Right renal pelvis (tissue), 4 donors: Measurements from ENCODE around the gene DNAJC15. TPM values are rescaled to one million over a fixed set of nuclear protein-coding genes. Genes with fewer than 3 reads are reported as not detected.

Experiments used
- DNase-seq, 4 donors: peaks; one replicate each; pipeline ENCODE4 v3.0.0-alpha.2; 2013; ENCODE audit warnings: low read depth in 4 of 4, low spot score in 3 of 4, missing footprints in 1 of 4
- polyA plus RNA-seq, 4 donors: library from polyadenylated mRNA; unstranded; fragments of 120-200 nt; gene quantifications; one replicate each; pipeline ENCODE4 v1.2.1, GENCODE V29; 2013; ENCODE audit not compliant: insufficient read length in 4 of 4

DNAJC15 gene
- polyA plus RNA-seq, 4 donors = 19.7 to 31.6 (median 30.1) TPM

DNA sequence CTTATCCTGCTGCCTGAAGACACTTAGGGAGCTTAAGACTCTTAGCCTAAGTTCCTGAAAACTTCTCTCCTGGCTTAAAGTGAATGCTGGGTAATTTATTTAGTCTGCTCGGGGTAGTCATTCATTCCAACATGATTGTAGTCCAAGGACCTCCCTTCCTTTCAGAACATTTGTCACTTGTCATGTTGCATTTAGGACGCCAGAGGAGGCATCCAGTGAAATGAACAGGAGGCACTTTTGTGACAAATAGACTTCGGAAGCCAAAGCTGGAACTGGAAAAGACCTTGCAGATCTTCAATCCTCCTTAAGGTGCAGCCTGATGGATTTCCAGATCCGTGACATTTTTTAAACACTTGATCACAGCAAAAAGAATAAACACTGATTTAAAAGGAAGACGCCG lies 95.1 kb downstream of the DNAJC15 start:
- no peak for DNase-seq

GRCh38 chr13:43119206-43119605 lies 95.8 kb downstream of the DNAJC15 start:
- no peak for DNase-seq

DNA sequence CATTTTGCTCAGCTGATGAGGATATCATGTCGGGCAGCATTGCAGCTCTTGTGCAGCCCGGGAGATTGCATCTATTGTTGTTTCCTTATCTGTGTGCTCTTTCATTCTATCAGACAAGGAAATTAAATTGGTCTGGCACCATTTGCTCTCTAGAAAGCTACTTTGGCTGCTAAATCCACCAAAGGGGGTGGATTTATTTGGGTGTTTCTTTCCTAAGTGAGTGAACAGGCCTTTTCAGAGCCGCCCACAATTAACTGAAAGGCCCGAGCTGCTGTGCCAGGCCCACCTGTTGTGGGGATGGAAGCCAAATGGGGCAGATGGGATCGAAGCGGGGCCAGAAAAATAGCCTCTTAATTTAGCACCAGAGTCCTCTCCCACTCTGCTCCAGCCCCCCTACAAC lies 99.4 kb downstream of the DNAJC15 start:
- no peak for DNase-seq

GRCh38 chr13:43123856-43124255 lies 100.5 kb downstream of the DNAJC15 start:
- DNase-seq = no peak

DNA sequence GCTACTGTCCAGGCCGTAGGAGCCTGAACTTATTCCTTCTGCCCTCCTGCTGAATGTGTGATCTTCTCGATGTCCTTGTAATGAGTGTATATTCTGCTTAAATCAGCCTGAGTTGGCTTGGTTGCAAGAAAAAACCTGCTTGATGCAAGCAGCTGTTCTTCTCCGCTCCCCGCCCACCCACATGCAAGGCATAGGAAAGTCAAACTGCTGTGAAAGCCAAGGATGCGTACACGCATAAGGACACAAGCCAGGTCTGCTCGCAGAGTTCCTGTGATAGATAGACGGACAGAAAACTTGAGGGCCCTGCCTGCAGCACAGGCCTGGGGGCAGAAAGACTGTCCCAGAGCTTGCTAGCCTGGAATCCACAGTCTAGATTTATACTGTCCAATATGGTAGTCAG lies 101.1 kb downstream of the DNAJC15 start:
- no peak for DNase-seq

DNA sequence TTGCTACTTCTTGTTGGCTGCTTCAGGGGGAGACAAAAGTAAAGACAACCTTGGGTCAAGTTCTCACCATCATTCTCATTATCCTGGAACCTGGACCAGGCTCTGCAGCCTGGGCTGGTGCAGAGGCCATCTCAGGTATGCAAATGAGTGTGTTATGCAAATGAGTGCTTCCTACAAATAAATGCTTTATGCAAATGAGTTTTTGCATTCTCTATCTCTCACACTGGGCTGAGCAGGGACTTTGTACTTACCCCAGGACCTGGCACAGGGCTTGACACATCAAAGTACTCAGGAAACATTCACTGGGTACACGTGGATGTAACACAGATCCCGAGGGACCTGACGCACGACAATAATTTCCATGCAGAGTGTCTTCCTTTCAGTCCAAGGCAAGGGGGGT lies 103.0 kb downstream of the DNAJC15 start:
- no peak for DNase-seq

DNA sequence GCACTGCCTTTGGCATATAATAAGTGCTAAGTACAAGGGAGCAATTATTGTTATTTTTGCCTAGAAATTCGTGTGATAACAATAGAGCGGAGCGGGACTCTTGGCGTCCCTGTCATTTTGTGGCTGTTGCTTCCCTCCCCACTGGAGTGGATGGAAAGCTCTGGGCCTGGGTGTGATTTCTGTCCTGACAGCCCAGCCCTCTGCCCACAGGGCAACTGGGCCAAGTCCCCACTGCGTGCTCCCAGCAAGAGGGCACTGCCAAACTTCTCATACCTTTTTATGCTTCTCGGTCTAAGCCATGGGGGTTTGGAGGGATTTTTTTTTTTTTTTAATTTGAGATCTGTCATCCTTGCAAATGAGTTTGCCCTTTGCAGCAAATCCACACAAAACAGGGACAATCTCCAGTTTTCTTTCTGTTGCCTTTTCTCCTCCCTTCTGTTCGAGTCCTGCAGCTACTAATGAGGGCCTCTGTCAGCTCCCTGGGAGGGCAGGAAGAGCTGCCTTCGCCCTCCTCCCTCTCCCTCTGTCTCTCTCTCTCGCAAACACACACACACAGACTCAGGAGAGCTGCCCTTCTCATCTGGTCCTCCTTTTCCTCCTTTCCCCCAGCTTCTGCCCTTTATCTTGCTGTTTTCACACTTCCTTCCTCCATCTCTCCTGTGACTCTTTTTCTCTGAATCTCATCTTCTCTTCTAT lies 103.9 kb downstream of the DNAJC15 start:
- no peak for DNase-seq

DNA sequence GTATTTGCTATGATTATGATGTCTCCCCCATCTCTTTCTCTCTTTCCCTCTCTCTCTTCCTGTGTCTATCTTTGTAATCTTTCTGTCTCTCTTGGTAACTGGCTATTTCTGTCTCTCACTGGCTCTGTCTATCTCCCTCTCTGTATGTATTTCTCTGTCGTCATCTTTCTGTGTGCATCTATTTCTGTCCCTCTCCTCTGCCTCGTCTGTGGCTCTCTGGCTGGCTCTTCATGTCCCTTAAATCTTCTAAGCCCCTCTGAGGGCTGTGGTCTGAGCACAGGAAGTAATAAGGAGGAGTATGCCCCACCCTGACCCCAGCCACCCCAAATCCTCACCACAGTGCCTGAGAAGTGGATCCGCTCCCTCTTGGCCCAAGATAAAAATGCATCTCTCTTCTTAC lies 104.4 kb downstream of the DNAJC15 start:
- DNase-seq = no peak

- no peak for DNase-seq
Observed at GRCh38 chr13:43128504-43128961, 105.1 kb downstream of the DNAJC15 start.

DNA sequence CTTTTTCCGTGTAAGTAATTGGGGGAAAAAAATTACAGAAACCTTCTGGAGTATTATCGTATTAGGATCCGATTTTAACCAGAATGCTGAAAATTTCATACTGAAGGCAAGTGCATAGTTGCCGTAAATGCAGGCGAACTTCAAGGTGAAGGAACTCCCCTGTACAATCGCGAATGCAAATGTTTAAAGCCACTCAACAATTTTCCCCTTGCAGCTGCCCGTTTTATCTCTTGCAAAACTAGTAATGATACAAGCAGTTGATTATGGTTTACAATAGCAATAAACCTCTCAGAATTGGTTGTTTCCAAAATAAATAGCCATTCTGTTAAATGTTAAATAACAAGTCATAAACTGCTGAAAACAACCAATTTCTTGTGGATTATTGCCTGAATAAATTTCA lies 105.7 kb downstream of the DNAJC15 start:
- DNase-seq = no peak

- no peak for DNase-seq
Observed at GRCh38 chr13:43129511-43130110, 106.2 kb downstream of the DNAJC15 start.

GRCh38 chr13:43132257-43132656 lies 108.9 kb downstream of the DNAJC15 start:
- no peak for DNase-seq

DNA sequence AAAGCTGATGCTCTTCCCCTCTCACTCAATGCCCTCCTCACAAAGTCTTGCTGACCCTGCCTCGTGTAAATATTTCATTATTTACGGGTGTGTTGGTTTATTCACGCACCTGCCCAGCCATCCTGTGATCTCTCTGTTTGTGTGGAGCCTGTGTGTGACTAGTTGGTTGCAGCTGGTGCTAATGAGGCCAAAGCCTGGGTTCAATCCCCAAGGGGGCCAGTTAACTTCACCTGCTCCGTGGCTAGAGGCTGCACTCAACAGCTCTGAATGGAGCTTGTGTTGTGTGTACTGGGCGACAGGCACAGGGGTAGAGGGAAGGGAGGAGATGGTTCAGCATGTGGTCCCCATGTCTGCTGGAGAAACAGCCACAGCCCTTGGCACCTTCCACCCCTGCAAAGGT lies 109.5 kb downstream of the DNAJC15 start:
- no peak for DNase-seq

GRCh38 chr13:43133792-43134191 lies 110.4 kb downstream of the DNAJC15 start:
- no peak for DNase-seq

GRCh38 chr13:43134868-43135267 lies 111.5 kb downstream of the DNAJC15 start:
- no peak for DNase-seq

DNA sequence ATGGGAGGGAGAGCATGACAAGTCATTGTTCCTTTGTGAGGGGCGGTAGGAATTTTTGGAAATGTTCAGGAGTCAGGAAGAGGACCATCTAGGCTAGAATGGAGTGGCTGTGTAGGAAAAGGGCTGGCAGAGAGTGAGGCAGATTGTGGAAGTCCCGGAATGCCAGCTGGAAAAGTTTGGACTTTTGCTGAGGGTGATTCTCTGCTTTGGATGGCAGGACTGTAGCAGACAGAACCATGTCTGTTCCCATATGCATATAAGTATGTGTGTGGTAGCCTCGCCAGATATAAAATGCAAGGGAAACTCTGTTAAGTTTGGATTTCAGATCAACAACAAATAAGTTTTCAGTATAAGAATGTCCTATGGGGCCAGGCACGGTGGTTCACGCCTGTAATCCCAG lies 112.1 kb downstream of the DNAJC15 start:
- DNase-seq = no peak

GRCh38 chr13:43136920-43137575 lies 113.7 kb downstream of the DNAJC15 start:
- DNase-seq = no peak

DNA sequence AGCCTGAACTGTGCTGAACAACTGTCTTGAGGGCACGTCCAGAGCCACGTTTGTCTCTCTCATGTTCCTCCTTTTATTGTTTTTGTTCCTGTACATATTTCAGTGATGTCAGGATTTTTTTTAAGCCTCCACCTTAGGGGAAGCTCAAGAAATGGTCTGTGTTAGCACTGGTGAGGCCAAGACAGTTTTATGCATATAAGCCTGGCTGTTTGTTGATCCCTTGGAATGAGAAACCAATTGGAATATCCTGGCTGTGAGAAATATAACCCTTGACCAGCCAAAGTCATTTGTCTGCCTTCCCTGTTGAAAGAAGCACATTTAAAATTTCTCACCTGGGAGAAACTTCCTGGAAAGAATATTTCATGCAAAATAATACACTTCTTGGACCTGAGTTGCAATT lies 115.8 kb downstream of the DNAJC15 start:
- no peak for DNase-seq

DNA sequence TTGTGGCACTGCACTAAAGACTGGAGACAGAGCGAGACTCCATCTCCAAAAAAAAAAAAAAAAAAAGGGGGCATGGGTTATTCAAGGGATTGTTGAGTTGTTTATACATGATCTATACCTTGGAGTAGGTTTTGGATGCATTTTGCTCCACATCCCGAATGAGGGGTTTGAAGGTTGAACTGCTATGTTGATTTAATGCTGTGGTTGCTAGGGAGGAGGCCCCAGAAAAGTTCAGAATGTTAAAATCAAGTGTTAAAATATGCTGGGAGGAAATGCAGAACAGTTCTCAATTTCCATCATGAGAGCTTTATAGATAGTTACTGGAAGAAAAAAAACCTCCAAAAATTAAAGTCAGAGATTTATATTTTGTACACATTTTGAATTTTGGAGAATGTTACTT lies 116.5 kb downstream of the DNAJC15 start:
- DNase-seq = no peak

- DNase-seq = no peak
Observed at GRCh38 chr13:43140985-43141384, 117.6 kb downstream of the DNAJC15 start.

DNA sequence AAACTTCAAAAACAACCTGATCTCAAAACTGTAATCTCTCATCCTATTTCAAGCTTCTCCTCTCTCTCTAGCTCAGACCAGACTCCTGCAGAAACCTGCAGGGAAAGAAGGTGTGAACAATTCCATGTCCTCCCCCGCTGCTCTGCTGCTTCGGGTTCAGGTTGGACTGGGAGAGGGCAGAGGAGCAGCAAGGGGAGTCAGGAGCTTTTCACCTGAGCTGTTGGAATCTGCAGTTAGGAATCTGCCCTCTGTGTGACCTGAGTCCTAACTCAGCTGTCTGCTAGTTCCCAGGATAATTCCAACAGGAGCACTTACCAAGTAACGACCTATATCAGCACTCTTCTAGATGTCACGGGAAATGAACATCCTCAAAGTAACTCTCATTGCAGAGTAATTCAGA lies 118.3 kb downstream of the DNAJC15 start:
- DNase-seq = no peak

DNA sequence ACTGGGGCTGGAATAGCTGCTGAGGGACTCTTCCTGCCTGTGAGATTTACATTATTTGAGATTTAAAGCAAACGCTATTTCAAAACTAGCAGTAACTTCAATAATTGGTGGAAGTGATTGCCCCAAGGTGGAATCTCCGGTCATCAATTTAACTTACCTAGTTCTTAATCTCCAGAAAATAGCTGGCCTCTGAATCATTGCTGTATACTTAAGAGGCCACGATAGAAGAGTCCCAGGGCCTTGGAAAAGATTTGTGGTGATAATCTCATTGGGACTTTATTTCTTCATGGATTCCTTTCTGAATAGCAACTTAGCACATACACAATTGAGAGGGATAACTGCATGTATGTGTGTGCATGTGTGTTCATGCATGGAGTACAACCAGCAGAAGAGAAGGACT lies 120.2 kb downstream of the DNAJC15 start:
- DNase-seq = no peak
